GM12878 (cell line): Measurements from ENCODE around the gene LIPK. TPM values are rescaled to one million over a fixed set of nuclear protein-coding genes. Genes with fewer than 3 reads are reported as not detected.

Source experiments
- ATAC-seq: fragments of 200-7000 bp; cut with Tn5 transposase; 3 replicates; pipeline ENCODE4 v1.9.1; 2020; ENCODE audit warnings: mild to moderate bottlenecking, moderate library complexity
- BruUV-seq: library from RNA; stranded (reverse); fragments of 400-500 nt; replicated peaks from 2 replicates; lab custom pipeline; 2021; lab: Mats Ljungman, UMichigan
- CTCF ChIA-PET: fragments of 300-600 bp; sonication (Branson Sonifier 250); formaldehyde crosslinking; extraction: SDS; loops from one replicate; lab custom pipeline; 2021; ENCODE audit warnings: inconsistent platforms; lab: Yijun Ruan, JAX
- POLR2A ChIA-PET: fragments of 350-600 bp; formaldehyde crosslinking; extraction: SDS; loops from one replicate; lab custom pipeline; 2021; ENCODE audit warnings: inconsistent platforms; lab: Charles Lee
- RAD21 ChIA-PET: fragments of 300-600 bp; sonication (Branson Sonifier 250); formaldehyde crosslinking; loops from one replicate; lab custom pipeline; 2023; ENCODE audit warnings: antibody characterized with exemption; ENCODE audit not compliant: unreplicated experiment; lab: Charles Lee
- SMC1A ChIA-PET: fragments of 300-600 bp; sonication (Branson Sonifier 250); formaldehyde crosslinking; loops from one replicate; lab custom pipeline; 2023; ENCODE audit not compliant: unreplicated experiment, uncharacterized antibody; lab: Charles Lee
- DNase-seq: peaks from one replicate; pipeline ENCODE4 v3.0.0-alpha.2; 2011; ENCODE audit warnings: low read depth, low spot score
- FAIRE-seq: peaks from 3 replicates; lab custom pipeline; 2011; peaks lifted over from hg19 to GRCh38; lab: Jason Lieb, UNC
- H2AFZ ChIP-seq: 2 replicates; pipeline ENCODE4 v1.6.0; 2011; ENCODE audit warnings: low read depth, low read length, control low read depth; ENCODE audit not compliant: control insufficient read depth
- H3K27ac ChIP-seq: 2 replicates; pipeline ENCODE4 v1.5.1; 2011; ENCODE audit warnings: control low read depth; ENCODE audit not compliant: control insufficient read depth, insufficient read depth
- H3K27me3 ChIP-seq, 2 experiments: replicated peaks in 1 of 2; 2 replicates each; pipeline versions ENCODE4 v1.6.0 to v1.6.1; 2011; ENCODE audit warnings: low read length in 1 of 2; ENCODE audit not compliant: control insufficient read depth in 2 of 2, insufficient read depth in 2 of 2
- H3K36me3 ChIP-seq, 2 experiments: 2 replicates each; pipeline ENCODE4 v1.5.1; 2011; ENCODE audit warnings: low read length in 1 of 2; ENCODE audit not compliant: control insufficient read depth in 2 of 2, insufficient read depth in 2 of 2
- H3K4me1 ChIP-seq: 2 replicates; pipeline ENCODE4 v1.6.1; 2011; ENCODE audit warnings: mild to moderate bottlenecking, low read length, moderate library complexity, mixed read lengths; ENCODE audit not compliant: control insufficient read depth, insufficient read depth
- H3K4me2 ChIP-seq: 2 replicates; pipeline ENCODE4 v1.6.0; 2011; ENCODE audit warnings: control low read depth; ENCODE audit not compliant: control insufficient read depth, insufficient read depth
- H3K4me3 ChIP-seq: fragments of 200-600 bp; sonication (generic); 2 replicates; pipeline ENCODE4 v1.5.1; 2016
- H3K79me2 ChIP-seq: 2 replicates; pipeline ENCODE4 v1.6.0; 2011; ENCODE audit warnings: low read length; ENCODE audit not compliant: control insufficient read depth, insufficient read depth
- H3K9ac ChIP-seq: 2 replicates; pipeline ENCODE4 v1.8.0; 2011; ENCODE audit warnings: low read length, control low read depth, mixed read lengths; ENCODE audit not compliant: control insufficient read depth, insufficient read depth
- H3K9me3 ChIP-seq: replicated peaks from 3 replicates; pipeline ENCODE4 v1.5.1; 2011; ENCODE audit warnings: mild to moderate bottlenecking, low read length; ENCODE audit not compliant: control insufficient read depth, insufficient read depth
- H4K20me1 ChIP-seq: 2 replicates; pipeline ENCODE4 v1.6.0; 2011; ENCODE audit not compliant: control insufficient read depth, insufficient read depth
- CHD4 ChIP-seq: fragments of 200-600 bp; sonication (generic); IDR thresholded peaks from 2 replicates; pipeline ENCODE4 v1.6.1; 2016; ENCODE audit warnings: mild to moderate bottlenecking
- FOXM1 ChIP-seq: IDR thresholded peaks from 2 replicates; pipeline ENCODE4 v1.6.1; 2012; ENCODE audit warnings: low read depth, mild to moderate bottlenecking, inconsistent platforms, low read length, moderate library complexity
- GABPA ChIP-seq: IDR thresholded peaks from 2 replicates; pipeline ENCODE4 v1.6.1; 2014; ENCODE audit warnings: antibody characterized with exemption, low read depth, mild to moderate bottlenecking, inconsistent platforms
- POLR2AphosphoS5 ChIP-seq: IDR thresholded peaks from 2 replicates; pipeline ENCODE4 v1.6.1; 2011; ENCODE audit warnings: mild to moderate bottlenecking, low read length, inconsistent platforms
- SIN3A ChIP-seq: IDR thresholded peaks from 2 replicates; pipeline ENCODE4 v1.6.1; 2012; ENCODE audit warnings: low read depth, low read length, improper control_type of control experiment
- STAT1 ChIP-seq: fragments of 450-650 bp; conservative IDR thresholded peaks from 2 replicates; pipeline ENCODE4 v1.6.1; 2014; ENCODE audit warnings: antibody characterized with exemption, mild to moderate bottlenecking
- ZZZ3 ChIP-seq: IDR thresholded peaks from 2 replicates; pipeline ENCODE4 v1.6.1; 2011; ENCODE audit warnings: low read depth; ENCODE audit not compliant: control insufficient read depth, insufficient read length
- WGBS: methylation state at CpG from one replicate; pipeline ENCODE4 v1.1.6; 2016; ENCODE audit warnings: low lambda C conversion rate; ENCODE audit not compliant: insufficient replicate concordance, insufficient coverage; ENCODE audit errors: missing lambda C conversion rate; 5-methylcytosine and 5-hydroxymethylcytosine counted together
- in situ Hi-C: fragments of 300-500 bp; cut with MboI; formaldehyde crosslinking; loops from 9 replicates; pipeline ENCODE4 v1.14.3; 2018; ENCODE audit warnings: mixed read lengths
- intact Hi-C: fragments of 100-400 bp; cut with micrococcal nuclease; formaldehyde crosslinking; loops from one replicate; pipeline ENCODE4 v1.14.2; 2022; ENCODE audit not compliant: unreplicated experiment
- polyA plus RNA-seq, 11 experiments: library from polyadenylated mRNA; depleted of rRNA in 4 of 11; unstranded in 6 of 11; stranded (reverse) in 5 of 11; fragments of >200 nt; fragmentation: Nextera tagmentation in 4 of 11; fragmentation: Illumina TruSeq in 1 of 11; extraction: Ambion mirVana in 4 of 11; extraction: Trizol in 1 of 11; gene quantifications; 1 replicate in 1 of 11; 2 replicates in 10 of 11; pipeline versions ENCODE4 v1.2.1 to v1.2.3, GENCODE V29; 2011 to 2016; ENCODE audit warnings: inconsistent platforms in 2 of 11, missing spikeins in 2 of 11, low read depth in 1 of 11
- total RNA-seq, 4 experiments: library from RNA; depleted of rRNA in 3 of 4; stranded (reverse); fragments of >200 nt in 3 of 4; fragmentation: Illumina TruSeq in 1 of 4; extraction: Trizol in 1 of 4; gene quantifications; 2 replicates each; pipeline versions ENCODE4 v1.2.1 to v1.2.3, GENCODE V29; 2013 to 2021
- TF ChIP-seq, protein P1 (sequence below): fragments of 450-650 bp; IDR thresholded peaks from 2 replicates; pipeline ENCODE4 v1.6.1; 2016; ENCODE audit warnings: mild to moderate bottlenecking
- TF ChIP-seq, protein P2 (sequence below): fragments of 450-650 bp; IDR thresholded peaks from 2 replicates; pipeline ENCODE4 v1.6.1; 2017; ENCODE audit warnings: mild to moderate bottlenecking, moderate library complexity
- TF ChIP-seq, protein P3 (sequence below): fragments of 450-650 bp; IDR thresholded peaks from 2 replicates; pipeline ENCODE4 v1.6.1; 2017; ENCODE audit warnings: mild to moderate bottlenecking, low read depth, inconsistent platforms; ENCODE audit not compliant: poor library complexity, severe bottlenecking

The LIPK gene
- total and polyA plus RNA-seq, 10 of the 15 experiments (the other 5 are each of a cell fraction or from before 2014, with no cell fraction given): not detected

DNA sequence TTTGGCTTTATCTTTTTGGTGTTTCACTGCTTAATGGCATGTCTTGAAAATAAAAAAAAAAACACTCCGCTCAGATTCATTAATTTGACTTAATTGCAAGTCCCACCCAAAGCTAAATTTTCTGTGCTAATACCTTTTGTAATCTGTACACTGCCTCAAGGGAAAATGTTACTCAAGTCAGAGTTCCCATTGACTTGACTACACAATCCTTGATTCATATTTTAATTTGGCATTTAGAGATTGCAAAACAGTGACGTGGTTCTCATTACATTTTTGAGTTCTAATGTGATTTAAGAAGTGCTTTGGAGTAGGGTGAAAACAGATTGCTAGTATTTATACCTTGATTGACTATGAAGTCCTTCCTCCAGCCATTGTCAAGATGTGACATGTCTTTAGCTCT is 75.2 kb downstream of the LIPK start:
- TF ChIP-seq ZZZ3 (no peak), CHD4 (no peak), POLR2AphosphoS5 (no peak), GABPA (no peak), FOXM1 (no peak), STAT1 (no peak), SIN3A (no peak)
- TF ChIP-seq, protein P1, sequence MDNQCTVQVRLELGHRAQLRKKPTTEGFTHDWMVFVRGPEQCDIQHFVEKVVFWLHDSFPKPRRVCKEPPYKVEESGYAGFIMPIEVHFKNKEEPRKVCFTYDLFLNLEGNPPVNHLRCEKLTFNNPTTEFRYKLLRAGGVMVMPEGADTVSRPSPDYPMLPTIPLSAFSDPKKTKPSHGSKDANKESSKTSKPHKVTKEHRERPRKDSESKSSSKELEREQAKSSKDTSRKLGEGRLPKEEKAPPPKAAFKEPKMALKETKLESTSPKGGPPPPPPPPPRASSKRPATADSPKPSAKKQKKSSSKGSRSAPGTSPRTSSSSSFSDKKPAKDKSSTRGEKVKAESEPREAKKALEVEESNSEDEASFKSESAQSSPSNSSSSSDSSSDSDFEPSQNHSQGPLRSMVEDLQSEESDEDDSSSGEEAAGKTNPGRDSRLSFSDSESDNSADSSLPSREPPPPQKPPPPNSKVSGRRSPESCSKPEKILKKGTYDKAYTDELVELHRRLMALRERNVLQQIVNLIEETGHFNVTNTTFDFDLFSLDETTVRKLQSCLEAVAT: no peak
- TF ChIP-seq, protein P2, sequence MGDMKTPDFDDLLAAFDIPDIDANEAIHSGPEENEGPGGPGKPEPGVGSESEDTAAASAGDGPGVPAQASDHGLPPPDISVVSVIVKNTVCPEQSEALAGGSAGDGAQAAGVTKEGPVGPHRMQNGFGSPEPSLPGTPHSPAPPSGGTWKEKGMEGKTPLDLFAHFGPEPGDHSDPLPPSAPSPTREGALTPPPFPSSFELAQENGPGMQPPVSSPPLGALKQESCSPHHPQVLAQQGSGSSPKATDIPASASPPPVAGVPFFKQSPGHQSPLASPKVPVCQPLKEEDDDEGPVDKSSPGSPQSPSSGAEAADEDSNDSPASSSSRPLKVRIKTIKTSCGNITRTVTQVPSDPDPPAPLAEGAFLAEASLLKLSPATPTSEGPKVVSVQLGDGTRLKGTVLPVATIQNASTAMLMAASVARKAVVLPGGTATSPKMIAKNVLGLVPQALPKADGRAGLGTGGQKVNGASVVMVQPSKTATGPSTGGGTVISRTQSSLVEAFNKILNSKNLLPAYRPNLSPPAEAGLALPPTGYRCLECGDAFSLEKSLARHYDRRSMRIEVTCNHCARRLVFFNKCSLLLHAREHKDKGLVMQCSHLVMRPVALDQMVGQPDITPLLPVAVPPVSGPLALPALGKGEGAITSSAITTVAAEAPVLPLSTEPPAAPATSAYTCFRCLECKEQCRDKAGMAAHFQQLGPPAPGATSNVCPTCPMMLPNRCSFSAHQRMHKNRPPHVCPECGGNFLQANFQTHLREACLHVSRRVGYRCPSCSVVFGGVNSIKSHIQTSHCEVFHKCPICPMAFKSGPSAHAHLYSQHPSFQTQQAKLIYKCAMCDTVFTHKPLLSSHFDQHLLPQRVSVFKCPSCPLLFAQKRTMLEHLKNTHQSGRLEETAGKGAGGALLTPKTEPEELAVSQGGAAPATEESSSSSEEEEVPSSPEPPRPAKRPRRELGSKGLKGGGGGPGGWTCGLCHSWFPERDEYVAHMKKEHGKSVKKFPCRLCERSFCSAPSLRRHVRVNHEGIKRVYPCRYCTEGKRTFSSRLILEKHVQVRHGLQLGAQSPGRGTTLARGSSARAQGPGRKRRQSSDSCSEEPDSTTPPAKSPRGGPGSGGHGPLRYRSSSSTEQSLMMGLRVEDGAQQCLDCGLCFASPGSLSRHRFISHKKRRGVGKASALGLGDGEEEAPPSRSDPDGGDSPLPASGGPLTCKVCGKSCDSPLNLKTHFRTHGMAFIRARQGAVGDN: no peak
- TF ChIP-seq, protein P3, sequence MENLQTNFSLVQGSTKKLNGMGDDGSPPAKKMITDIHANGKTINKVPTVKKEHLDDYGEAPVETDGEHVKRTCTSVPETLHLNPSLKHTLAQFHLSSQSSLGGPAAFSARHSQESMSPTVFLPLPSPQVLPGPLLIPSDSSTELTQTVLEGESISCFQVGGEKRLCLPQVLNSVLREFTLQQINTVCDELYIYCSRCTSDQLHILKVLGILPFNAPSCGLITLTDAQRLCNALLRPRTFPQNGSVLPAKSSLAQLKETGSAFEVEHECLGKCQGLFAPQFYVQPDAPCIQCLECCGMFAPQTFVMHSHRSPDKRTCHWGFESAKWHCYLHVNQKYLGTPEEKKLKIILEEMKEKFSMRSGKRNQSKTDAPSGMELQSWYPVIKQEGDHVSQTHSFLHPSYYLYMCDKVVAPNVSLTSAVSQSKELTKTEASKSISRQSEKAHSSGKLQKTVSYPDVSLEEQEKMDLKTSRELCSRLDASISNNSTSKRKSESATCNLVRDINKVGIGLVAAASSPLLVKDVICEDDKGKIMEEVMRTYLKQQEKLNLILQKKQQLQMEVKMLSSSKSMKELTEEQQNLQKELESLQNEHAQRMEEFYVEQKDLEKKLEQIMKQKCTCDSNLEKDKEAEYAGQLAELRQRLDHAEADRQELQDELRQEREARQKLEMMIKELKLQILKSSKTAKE: no peak
- Histone ChIP-seq H3K27me3 (no peaks in the 10 kb centered on the region; a peak in 1 of 4 replicates), H3K4me3 (no peak overlapping the region), H3K79me2 (no peaks in the 10 kb centered on the region), H3K36me3 (no peaks in the 10 kb centered on the region), H3K9me3 (no peaks in the 10 kb centered on the region), H4K20me1 (no peaks in the 10 kb centered on the region), H3K27ac (no peak overlapping the region), H3K4me2 (no peak overlapping the region), H2AFZ (no peak overlapping the region), H3K4me1 (no peaks in the 10 kb centered on the region), H3K9ac (no peak overlapping the region)
- in situ Hi-C loops: no loop called here
- CTCF ChIA-PET: interaction anchor here (0.9 kb wide), 1 partner anchor 11 kb away, joined by 4 read pairs; no protein-coding TSS in a partner anchor
- BruUV-seq: no TSS peak
- intact Hi-C loops: no loop called here
- ATAC-seq (no peak), DNase-seq (no peak), FAIRE-seq (no peak)
- SMC1A ChIA-PET: no interaction called here
- POLR2A ChIA-PET: interaction anchor here (0.6 kb wide), 1 partner anchor 295 kb away, joined by 4 read pairs; no protein-coding TSS in a partner anchor
- RAD21 ChIA-PET: no interaction called here
- WGBS: 58% methylated on average over 2 of the region's 2 CpGs
